Measurements from ENCODE around the gene TSPAN9.

Gene TSPAN9

DNA sequence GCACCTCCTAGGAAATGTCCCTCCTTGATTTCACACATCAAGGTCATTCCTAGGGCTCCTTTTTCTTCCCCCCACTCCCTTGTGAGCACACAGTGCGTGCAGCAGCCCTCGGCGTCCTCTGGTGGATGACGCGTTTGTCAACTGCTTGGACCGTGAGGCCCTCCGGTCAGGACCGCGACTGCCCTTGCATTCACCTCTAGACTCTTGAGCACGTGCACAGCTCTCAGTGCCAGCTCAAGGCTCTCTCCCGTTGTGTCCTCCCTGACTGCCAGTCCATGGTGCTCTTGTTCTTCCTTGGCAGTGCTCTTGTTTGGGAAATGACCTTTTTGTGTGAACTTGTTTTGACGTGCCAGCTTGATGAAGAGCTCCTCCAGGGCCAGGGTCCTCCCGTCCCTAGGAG is 67.9 kb downstream of the TSPAN9 start:
- no peak for DNase-seq

DNA sequence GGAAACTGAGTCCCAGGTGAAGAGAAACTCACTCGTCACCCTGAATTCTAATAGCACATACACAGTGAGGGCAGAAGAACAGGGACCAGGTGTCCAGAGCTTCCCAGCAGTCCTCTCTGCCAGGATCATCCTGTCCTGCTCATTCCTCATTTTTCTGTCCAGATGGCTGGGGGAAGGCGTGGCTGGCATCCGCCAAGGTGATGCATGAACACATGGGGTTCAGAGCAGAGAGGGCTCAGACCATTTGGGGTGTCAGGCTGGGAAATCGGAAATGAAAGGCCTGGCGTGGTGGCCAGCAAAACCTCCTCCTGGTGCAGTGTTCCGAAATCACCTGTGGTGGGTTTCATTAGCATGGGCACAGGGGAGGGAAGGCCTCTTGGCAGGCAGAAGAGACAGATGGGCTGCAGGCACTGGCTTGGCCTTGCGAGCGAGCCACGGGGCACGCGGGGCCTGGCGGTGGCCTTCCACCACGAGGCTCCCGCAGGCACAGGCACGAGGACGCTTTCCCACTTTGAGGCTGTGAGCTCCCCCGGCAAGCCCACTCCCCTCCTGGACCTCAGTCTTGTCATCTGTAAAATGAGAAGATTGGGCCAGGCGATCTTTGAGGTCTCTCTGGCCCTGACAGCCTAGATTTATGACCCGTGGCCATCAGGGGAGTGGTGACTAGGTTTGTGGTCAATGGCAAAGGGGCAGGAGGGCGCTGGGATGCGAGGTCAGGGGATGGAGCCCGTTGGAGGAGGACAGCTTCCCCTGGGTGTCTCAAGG is 68.5 kb downstream of the TSPAN9 start:
- DNase-seq: no peak

DNA sequence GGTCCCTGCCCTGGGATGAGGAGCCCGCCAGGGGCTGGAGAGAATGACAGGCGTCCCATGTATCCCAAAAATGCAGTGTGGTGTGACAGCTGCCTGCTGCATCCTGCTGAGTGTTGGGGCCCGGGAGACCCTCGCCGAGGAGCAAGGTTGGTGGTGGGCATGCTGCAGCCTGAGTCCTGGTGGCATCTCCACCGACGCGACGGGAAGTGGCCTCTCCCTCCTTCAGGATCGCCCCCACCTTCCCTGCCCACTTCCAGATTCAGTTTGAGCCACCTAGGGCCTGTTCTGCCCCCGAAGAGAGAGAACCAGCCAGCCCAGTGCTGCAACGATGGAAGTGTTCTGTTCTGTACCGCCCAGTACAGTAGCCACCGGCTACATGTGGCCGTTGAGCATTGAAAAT is 70.1 kb downstream of the TSPAN9 start:
- no peak for DNase-seq

DNA sequence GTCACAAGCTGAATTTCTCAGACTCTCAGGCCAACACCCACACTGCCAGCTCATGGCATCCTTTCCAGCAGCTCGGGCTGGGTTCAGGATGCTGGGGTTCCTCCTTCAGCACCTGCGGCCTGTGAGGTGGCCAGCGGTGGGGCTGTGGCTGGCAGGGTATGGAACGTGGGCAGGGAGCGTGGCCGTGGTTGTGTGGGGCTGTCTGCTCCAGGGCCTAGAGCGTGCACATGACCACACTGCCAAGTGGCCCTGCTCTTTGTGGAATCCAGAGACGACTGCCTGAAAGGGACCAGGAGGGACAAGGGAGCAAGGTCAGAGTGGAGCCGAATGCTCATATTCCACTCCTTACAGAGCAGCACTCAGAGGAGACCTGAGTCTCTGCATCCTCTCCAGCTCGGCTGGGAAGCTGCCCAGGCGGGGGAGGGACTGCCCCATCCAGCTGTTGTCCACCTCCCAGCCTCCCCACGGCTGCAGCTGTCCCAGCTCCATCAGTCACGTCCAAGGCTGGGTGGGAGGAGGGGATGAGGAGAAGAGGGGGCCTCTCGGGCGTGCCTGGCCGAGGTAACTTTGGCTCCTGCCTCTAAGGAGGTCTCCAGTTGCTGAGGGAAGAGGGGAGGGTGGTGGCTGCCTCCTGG is 71.3 kb downstream of the TSPAN9 start:
- DNase-seq: no peak

DNA sequence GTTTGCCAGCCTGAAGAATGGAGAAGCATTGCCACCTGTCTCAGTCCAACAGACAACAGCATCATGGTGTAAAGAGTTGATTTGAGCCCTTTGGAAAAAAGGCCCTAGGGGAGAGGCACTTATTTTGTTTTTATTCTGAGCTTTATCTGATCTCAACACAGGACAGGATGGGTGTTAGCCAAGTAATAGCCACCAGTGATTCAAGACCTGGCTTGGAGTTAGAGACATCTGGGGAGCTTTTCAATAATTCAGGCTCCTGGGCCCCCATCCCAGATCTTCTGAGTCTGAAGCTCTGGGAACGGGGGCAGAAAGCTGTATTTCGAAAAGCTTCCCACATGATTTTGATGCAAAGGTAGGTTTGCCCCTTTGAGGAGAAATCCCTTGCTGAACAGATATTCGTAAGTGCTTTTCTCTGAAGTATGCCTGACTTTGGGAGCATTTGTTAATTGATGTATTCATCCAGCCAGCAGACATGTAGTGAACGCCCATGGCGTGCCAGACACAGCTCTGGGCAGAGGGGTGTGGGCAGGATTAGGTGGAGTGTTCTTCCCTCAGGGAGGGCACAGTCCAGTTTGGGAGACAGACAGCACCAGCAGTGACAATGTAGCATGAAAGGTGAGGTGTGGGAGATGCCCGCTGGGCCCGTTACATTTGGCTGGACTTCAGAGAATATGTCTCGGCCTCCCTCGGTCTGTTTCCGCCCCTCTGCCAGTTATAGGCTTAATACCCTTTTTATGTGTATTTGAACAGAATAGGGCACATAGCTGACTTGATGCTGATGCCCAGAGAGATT is 72.5 kb downstream of the TSPAN9 start:
- no peak for DNase-seq

DNA sequence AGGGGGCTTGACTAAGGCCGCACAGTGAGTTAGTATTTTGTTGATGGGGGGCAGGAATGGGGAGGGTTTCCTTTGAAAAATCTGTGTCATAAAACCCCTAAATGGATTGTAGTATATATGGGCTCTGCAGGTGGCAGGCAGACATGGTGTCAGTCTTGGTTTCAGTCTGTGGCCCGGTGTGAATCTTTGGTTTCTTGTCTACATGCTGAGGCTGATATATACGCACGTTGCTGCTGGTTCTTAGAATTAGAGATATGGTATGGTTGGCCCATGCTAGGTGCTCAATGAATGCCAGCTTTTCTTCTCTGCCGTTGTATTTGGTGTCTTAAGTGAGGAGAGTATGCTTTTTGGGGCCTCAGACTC is 73.1 kb downstream of the TSPAN9 start:
- DNase-seq: no peak

DNA sequence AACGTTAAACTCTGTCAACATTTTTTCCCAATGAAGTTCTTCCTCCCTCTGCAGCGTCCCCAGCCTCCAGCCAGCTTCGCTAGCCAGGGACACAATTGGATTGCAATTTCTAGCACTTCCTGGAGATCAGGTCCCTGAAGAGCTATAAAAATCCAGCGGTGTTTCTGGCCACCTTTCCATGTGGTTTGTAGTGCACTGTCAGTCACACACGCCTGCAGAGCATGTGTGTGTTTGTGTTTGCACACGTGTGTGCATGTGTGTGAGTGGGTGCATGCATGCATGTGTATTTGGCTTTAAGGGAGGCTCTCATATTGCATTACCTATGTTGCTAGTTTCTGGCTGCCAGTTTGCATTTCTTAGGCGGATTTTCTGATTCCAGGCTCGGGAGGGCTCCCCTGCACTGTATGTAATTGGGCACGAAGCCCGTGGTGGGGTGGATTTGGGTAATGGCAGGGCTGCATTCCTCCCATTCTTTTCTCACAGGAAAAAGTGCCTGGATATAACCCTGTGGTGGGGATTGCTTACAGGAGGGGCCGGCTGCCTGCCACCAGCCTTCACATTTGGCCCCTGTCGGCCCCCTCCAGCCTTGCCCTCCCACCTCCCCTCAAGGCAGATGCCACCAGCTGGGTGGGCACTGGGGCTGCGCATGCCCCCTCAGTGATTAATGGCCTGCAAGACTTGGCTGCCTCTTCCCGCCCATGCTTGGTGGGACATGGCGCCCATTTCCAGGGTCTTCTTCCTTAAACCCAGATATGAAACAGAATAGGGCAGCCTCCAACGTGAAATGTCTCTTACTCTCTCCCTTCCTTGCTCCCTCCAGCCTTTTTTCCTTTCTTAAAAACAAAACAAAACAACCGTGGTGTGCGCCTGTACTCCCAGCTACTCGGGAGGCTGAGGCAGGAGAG is 74.0 kb downstream of the TSPAN9 start:
- no peak for DNase-seq

DNA sequence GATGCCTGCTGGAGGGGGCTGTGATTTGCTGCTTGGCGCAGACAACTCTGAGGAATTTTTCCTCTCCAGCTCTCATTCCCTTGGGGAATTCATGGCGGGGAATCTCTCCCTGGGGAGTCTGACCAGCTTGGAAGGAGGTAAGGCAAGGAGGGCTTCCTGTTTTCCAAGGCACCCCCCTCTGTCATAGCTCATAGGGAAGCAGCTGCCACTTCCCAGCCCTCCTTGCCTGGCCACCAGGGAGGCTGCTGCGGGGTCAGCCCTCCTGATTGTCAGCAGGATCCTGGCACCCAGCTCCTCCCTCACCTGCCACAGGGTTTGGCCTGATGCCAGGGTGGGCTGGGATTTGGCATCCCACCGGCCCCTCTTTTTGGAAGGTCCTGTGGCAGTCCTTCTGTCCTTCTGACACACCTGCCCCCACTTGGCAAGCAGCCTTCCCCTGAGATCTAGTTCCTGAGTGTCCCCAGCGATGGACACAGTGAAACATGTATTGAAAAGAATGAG is 74.9 kb downstream of the TSPAN9 start:
- DNase-seq: no peak

DNA sequence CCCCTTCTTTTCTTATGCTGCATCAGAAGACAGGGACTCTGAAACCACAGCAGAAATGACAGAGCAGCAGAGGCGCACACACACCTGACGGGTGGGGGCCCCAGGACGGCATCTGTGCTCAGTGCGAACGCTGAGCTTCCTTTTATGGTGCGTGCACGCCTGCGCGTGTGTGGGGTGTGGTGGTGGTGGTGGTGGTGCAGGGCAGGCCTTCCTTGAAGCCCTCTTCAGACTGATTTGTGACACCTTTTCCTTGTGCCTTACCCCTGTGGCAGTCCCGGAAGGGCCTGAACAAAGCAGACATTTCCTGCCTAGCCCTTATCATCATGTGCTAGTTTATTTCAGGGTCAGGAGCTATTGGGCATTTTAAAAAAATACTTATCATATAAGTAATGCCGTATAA is 75.7 kb downstream of the TSPAN9 start:
- no peak for DNase-seq

DNA sequence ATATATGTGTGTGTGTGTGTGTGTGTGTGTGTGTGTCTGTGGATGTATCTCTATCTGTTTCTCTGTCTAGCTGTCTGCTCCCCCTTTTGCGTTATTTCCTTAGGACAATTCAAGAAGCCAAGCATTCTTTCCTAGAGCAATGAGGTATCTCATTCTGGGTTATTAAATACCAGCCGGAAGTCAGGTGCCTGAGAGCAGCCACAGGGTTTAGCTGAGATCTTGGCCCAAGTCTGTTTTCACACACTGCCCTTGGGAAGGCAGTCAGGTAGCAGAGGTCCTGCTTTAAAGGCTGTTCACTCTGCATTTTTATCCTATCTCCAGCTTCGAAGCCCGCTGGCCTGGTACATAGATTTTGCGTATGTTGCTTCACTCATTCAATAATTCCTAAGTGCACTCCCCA is 76.8 kb downstream of the TSPAN9 start:
- no peak for DNase-seq

DNA sequence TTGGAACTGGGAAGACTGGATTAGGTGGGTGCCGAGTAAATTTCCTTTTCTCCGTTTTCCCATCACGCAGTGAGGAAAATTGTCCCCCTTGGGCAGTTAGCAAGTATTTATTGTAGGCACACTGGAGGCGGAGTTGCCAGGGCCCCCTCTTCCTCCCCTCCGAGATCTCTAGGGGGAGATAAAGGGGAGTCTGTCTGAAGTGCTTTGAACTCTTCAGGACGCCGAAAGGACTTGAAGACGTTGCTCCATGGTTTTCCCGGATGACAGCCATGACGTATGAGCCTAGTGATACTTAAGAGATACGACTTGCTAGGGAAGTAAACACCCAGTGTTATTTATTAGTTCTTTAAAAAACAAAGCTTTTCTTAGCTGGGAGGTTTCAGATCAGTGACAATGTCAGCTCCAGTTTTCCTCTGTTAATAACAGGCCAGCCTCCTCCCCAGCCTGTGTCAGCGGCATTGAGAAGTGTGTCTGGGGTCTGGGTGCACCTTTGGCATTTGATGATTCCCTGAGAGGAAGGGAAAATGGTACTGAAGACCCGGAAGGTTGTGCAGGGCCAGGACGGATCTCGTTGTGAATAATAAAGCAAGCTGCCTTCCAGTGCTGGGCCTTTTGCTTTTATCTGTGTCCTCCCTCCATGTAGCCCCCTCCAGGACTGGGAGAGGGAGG is 78.7 kb downstream of the TSPAN9 start:
- no peak for DNase-seq

DNA sequence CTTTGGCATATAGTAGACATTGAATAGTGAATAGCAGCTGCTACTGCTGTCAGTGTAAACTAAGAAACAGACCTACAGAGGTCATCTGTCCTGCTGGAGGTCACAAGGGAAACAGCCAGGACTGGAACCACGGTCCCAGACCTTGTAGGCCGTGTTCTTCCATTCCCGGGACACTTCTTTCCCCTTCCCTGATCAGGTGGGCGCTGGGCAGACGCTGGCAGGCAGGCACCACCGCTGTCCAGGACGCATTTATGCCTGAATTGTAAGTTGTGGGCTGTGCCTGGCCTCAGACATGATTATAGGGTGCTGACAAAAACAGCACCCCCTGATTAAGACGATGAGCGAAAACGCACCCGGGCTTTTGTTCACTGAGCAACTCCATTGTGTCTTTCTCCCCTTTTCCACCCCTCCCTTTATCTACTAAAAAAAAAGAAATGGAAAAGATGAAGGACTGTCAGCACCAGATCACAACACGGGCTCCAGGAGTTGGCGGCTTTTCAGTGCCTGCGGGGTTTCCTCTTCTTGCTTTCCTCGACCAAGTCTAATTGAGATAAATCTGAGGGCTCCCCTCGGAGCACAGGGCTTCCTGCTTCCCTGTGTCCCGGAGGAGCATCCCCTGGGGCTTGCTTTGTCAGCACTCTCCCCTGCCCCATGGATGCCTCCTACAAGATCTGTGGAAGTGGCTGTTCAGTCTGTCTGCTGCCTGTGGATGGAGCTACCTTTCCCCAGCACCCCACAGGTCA is 80.6 kb downstream of the TSPAN9 start:
- DNase-seq: no peak

DNA sequence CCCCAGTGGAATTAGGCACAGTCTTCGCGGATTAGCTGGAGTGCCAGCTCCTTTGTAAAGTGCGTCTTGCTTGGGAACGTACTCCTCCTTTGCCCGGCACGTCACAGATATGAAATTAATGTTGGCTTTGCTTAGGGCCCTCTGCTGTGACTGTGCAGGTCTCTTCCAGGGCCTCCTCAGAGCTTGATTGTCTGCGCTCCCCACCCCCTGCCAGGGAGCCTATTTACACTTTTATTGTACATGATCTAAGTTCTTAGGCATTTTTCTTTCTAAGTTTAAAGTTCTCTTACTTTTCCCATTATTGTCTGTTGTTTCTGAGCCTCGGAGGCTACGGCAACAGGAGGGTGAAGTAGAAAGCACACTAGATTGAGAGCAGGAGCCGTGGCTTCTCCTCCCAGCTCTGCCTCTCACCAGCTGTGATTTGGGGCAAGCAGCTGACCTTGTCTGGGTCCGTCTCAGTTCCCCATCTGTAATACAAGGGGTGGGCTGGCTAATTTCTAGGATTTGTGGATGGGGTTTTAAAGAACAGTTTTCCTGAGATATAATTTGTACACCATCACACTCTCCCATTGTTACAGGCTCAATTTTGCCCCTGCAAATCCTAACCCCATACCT is 81.8 kb downstream of the TSPAN9 start:
- no peak for DNase-seq

DNA sequence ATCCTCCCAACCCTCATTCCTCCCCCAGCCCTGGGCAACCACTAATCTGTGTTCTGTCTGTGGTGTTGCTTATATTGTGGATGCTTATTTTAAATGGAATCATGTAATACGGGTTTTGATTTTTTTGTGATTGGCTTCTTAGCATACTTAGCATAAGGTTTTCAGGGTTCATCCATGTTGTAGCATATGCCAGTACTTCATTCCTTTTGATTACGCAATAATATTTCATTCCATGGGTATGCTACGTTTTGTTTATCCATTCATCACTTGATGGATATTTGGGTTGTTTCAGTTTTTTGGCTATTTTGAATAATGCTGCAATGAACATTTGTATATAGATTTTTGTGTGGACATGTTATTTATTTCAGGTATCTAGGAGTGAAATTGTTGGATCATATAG is 82.9 kb downstream of the TSPAN9 start:
- DNase-seq: no peak

DNA sequence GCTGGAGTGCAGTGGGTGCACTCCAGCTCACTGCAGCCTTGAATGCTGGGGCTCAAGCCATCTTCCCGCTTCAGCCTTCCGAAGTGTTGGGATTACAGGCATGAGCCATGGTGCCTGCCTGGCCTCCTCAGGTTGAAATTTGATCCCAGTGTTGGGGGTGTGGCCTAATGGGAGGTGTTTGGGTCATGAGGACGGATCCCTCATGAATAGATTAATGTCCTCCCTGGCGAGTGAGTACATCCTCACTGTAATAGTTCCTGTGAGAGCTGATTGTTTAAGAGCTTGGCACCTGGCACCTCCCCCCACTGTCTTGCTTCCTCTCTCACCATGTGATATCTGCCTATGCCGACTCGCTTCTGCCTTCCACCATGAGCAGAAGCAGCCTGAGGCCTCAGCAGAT is 84.7 kb downstream of the TSPAN9 start:
- DNase-seq: no peak

DNA sequence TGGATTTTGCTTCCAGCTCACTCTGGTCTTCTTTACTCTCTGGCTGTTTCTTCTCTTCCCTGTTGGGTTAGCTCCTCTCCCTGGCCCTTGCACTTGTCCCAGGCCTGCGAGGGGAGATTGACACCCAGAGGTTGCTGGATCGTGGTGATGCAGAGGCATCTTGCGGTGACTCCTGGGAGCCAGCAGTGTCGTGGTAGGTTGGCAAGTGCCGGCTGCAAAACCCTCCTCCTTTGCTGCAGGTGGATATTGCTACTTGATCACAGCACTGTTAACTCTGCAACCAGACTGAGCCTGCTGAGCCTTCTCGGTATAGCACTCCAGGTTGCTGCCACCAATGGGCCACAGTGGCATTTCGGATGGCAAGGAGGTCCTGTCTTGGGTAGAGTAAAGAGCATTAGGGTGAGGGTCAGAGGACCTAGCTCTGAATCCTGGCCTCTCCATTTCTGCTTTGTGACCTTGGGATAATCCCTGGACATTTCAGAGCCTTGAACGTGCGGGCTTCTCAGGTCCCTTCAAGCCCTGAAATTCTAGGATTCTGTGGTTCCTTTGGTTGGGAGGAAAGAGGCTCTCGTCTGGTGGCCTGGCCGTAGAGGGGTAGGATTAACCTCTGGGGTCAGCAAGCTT is 87.4 kb downstream of the TSPAN9 start:
- no peak for DNase-seq

DNA sequence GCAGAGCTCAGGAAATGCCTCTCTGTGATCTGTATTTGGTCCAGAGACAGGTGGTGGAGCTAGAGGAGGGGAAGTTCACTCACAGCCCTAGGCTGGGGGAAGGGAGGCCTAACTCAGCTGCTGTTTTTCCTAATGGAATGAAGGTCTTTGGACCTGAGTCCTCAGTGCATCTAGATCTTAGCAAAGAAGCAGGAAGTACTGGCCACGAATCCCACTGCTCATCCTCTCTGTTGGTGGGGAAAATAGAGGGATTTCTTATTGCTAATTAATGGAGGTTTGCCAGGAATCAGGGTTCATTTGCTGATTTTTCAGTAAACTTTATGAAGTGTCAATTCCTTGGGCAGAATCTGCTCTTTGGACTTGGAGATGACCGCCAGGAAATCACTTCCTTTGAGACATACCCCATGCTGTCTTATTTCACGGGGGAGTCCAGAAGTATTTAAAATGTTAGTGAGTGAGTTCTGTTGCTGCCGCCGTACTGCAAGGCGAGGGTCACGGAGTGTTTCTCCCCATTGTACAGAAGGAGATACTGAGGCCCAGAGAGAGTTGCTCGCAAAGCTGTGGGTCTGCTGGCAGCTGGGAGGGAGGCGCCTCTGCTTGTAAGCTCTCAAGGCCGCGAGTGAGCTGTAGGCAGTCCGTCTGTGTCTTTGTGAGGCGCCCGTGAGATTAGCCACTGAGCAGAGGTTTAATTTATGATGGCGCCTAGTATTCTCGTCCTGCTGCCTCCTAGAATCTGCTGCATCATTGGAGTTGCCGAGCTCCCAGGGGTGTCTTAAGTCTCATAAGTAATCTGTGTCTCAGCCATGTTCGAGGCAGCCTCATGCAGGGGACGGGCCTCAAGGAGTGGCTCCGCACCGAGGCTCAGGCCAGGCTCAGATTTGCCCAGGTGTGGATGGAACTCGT is 88.2 kb downstream of the TSPAN9 start:
- no peak for DNase-seq

DNA sequence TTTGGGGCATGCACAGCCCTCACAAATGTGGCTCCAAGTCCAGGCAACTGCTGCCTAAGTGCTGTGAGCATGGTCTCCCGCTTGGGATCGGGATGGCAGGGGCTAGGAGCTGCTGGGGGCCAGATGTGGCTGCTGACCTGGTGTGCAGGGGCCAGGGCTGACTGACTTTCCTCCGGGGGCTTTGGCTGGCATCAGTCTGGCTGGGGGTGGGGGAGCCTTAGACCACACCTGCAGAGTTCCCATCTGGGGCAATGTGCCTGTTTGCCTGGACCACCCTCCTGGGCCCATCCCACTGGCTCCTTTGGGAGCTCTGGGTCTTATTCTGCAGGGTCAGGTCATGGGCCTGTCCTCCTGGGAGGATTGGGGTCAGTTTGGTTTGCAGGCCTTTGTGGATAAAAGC is 90.5 kb downstream of the TSPAN9 start:
- DNase-seq: no peak
